A549 treated with CORT108297 at 1 μM for 4 hours (cell line): ENCODE data around the gene OR51V1. TPM values are rescaled to one million over a fixed set of nuclear protein-coding genes. Genes with fewer than 3 reads are reported as not detected.

Experiments
- total RNA-seq: library from RNA; stranded (reverse); fragments of 200-300 nt; extraction: Qiagen RNA extraction; gene quantifications from 5 replicates; pipeline ENCODE4 v1.2.3, GENCODE V29; 2022

The OR51V1 gene, protein sequence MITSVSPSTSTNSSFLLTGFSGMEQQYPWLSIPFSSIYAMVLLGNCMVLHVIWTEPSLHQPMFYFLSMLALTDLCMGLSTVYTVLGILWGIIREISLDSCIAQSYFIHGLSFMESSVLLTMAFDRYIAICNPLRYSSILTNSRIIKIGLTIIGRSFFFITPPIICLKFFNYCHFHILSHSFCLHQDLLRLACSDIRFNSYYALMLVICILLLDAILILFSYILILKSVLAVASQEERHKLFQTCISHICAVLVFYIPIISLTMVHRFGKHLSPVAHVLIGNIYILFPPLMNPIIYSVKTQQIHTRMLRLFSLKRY
- not detected in 5 replicates for total RNA-seq

DNA sequence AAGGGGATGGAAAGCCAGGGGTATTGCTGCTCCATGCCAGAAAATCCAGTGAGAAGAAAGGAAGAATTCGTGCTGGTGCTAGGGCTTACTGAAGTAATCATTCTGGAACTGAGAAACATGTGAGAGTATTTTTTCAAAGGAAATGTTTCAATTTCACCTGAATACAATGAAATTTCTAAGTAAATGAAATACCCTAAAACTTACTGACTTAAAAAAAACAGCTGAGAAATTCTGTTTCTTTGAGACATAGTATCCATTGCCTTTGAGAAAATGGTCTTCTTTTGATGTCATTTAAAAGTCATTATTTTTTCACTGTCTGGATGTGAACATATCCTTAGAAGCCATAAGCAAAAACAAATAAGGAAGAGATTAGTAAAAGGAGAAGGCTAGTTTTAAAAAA, at the start of gene OR51V1:
TSS of gene OR51V1 (minus strand) at position 101 of the 400 bp plus-strand sequence. CDS start at position 101, 0 bp downstream.

DNA sequence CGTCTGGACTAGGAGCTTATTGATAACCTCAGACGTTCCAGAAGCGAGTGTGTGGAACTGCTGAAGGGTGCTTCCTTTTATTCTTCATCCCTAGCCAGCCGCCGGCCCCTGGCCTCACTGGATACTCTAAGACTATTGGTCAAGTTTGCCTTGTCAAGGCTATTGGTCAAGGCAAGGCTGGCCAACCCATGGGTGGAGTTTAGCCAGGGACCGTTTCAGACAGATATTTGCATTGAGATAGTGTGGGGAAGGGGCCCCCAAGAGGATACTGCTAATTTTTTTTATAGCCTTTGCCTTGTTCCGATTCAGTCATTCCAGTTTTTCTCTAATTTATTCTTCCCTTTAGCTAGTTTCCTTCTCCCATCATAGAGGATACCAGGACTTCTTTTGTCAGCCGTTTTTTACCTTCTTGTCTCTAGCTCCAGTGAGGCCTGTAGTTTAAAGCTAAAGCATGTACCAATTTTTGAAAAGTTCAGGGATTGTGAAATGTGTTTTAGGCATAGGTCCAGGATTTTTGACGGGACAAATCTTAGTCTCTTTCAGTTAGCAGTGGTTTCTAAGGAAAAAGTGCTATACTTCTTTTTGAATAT, 49.4 kb upstream of the OR51V1 start, which contains the start of gene HBG1:
TSS of gene HBG1 (minus strand) at position 51 of the 590 bp plus-strand sequence. CDS start 53 bp downstream, outside the sequence.

DNA sequence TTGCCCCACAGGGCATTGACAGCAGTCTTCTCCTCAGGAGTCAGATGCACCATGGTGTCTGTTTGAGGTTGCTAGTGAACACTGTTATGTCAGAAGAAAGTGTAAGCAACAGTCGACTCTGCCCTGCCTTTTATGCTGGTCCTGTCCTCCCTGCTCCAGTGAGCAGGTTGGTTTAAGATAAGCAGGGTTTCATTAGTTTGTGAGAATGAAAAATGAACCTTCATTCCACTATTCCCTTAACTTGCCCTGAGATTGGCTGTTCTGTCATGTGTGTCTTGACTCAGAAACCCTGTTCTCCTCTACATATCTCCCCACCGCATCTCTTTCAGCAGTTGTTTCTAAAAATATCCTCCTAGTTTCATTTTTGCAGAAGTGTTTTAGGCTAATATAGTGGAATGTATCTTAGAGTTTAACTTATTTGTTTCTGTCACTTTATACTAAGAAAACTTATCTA, 33.9 kb upstream of the OR51V1 start, which contains the start of gene HBD:
TSS of gene HBD (minus strand) at position 103 of the 454 bp plus-strand sequence. CDS start at position 53, 50 bp downstream.

DNA sequence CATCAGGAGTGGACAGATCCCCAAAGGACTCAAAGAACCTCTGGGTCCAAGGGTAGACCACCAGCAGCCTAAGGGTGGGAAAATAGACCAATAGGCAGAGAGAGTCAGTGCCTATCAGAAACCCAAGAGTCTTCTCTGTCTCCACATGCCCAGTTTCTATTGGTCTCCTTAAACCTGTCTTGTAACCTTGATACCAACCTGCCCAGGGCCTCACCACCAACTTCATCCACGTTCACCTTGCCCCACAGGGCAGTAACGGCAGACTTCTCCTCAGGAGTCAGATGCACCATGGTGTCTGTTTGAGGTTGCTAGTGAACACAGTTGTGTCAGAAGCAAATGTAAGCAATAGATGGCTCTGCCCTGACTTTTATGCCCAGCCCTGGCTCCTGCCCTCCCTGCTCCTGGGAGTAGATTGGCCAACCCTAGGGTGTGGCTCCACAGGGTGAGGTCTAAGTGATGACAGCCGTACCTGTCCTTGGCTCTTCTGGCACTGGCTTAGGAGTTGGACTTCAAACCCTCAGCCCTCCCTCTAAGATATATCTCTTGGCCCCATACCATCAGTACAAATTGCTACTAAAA, 26.3 kb upstream of the OR51V1 start, which contains the start of gene HBB:
TSS of gene HBB (minus strand) at position 340 of the 579 bp plus-strand sequence. CDS start at position 290, 50 bp downstream.

DNA sequence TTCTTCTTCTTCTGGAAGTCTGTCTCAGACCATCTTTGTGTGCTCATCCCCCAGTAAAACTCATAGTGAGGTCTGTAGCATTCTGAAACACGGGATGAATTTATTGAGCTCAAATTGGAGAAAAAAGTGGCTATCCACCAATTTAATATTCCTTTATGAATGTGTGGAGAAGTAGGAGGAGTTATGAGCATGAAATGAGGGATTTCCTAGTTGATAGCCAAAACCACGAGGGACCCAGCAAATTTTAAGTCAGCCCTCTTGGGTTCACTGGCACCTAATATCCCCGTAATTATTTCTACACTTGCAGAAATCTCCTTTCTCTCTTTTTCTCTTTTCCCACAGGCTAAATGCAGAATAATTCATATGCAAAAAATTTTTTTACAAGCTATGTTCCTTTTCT, 45.8 kb downstream of the OR51V1 start, which contains the start of gene OR52A1:
TSS of gene OR52A1 (minus strand) at position 101 of the 400 bp plus-strand sequence. CDS start 2,388 bp downstream, outside the sequence.

Other genes with a start within 250 kb of the OR51V1 start
- not detected in 5 replicates for gene OR51A2, start 245.0 kb downstream of the OR51V1 start, total RNA-seq
- gene OR51L1, start 205.8 kb downstream of the OR51V1 start, total RNA-seq, result not detected in 5 replicates
- gene OR52J3, start 154.2 kb downstream of the OR51V1 start, total RNA-seq, result not detected in 5 replicates
- not detected in 5 replicates for gene OR52E2, start 141.1 kb downstream of the OR51V1 start, total RNA-seq
- gene OR52E1, start 131.1 kb downstream of the OR51V1 start, total RNA-seq, result not detected in 5 replicates
- not detected in 5 replicates for gene OR52A5, start 62.3 kb downstream of the OR51V1 start, total RNA-seq
- not detected in 5 replicates for gene OR52A1, start 45.9 kb downstream of the OR51V1 start, total RNA-seq
- gene HBB, start 26.4 kb upstream of the OR51V1 start, total RNA-seq, result not detected in 5 replicates
- gene HBD, start 33.8 kb upstream of the OR51V1 start, total RNA-seq, result not detected in 5 replicates
- not detected in 5 replicates for gene HBG1, start 49.2 kb upstream of the OR51V1 start, total RNA-seq
- not detected in 5 replicates for gene HBG2, start 54.1 kb upstream of the OR51V1 start, total RNA-seq
- gene HBE1, start 69.3 kb upstream of the OR51V1 start, total RNA-seq, result 0.15 to 0.29 TPM (median 0.21 TPM) in 3 of 5 replicates, not detected in the others
- not detected in 5 replicates for gene OR51B4, start 101.3 kb upstream of the OR51V1 start, total RNA-seq
- not detected in 5 replicates for gene OR51B2, start 123.6 kb upstream of the OR51V1 start, total RNA-seq
- not detected in 5 replicates for gene OR51B5, start 142.8 kb upstream of the OR51V1 start, total RNA-seq
- gene OR51B6, start 150.8 kb upstream of the OR51V1 start, total RNA-seq, result not detected in 5 replicates
- not detected in 5 replicates for gene OR51M1, start 183.1 kb upstream of the OR51V1 start, total RNA-seq
- gene OR51Q1, start 221.4 kb upstream of the OR51V1 start, total RNA-seq, result not detected in 5 replicates
- not detected in 5 replicates for gene OR51I1, start 240.8 kb upstream of the OR51V1 start, total RNA-seq
- gene OR51I2, start 248.6 kb upstream of the OR51V1 start, total RNA-seq, result not detected in 5 replicates